Hippocampal formation (tissue), 2 donors: ENCODE results near the gene DUSP8.
"Not testable (repeated sequence)": the region's sequence is repeated elsewhere in the genome, so short reads cannot be mapped to it uniquely, and the experiment has no call there.

Source experiments
- DNase-seq, 2 donors: peaks; one replicate each; lab custom pipeline; 2025; lab: John Stamatoyannopoulos, UW

Gene DUSP8

GRCh38 chr11:1514336-1515061 lies 57.6 kb downstream of the DUSP8 start:
- DNase-seq: no peak

DNA sequence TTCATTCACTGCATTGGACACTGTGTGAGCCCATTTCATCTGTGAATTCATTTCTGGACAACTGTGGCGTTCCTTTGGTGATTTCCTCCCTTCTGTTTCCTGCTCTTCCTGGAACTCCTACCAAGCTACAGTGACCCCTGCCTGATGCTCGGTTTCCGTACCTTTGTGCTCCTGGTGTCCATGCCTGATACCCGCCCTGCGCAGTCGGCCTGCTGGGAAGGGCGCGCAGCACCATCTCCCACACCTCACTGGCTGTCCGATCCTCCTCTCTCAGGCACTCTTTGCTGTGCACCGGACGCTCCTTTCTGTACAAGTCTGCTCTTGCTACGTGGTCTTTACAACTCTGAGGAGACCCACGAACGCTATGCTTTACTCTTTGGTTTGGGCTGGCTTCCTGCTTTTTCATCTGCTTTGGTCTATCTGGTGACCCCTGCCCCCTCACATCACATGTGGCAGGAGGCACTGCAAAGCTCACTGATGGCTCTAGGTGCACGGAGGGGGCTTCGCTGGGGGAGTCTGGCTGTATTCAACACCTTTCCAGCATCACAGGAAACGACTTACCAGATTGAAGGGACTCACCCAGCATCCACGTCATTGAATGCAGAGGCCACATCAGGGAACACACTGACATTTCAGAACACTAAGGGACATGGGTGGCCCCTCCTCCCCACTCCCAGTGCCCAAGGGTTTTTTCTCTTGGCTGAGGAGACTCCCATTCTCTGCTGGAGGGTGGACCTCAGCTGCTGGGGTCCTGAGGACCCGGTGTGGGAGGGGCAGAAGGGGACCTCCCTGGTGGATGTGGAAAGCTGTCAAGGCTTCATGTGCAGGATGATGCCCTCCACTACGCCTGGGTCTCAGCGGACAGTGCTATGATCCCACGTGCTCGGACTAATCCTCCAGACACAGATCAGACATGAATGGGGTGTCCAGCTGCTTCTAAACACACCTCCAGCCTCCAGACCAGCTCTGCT lies 58.5 kb downstream of the DUSP8 start:
- no peak for DNase-seq

- DNase-seq: not testable (repeated sequence)
These were observed 59.4 kb downstream of the DUSP8 start for GRCh38 chr11:1512531-1513258.

DNA sequence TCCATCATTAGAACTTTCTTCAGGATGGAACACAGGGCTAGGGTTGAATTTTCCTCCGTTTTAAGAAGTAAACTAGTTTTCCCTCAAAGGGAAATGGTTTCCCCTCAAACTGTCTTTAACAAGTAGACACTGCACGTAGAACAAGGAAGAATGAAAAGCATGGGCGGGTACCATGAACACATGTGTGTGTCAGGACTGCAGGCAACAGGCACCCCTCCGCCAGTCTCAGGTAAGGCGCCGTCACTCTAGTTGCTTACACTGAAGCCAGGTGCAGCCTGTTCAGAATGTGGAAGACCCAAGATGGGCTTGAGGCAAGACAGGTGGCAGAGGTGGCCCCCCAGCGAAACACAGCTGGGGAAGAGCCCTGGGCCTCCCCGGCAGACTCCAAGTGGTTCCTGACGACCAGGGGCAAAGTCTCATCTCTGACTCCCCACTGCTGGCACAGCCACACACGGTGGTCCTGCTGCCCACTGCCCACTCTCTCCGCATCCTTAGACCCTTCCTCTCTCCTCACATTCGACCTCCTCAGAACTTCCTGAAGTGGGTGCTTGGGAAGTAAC lies 60.1 kb downstream of the DUSP8 start:
- no peak for DNase-seq

GRCh38 chr11:1510928-1511327 lies 61.1 kb downstream of the DUSP8 start:
- no peak for DNase-seq

GRCh38 chr11:1510351-1510750 lies 61.7 kb downstream of the DUSP8 start:
- not testable (repeated sequence) for DNase-seq

GRCh38 chr11:1509626-1510255 lies 62.3 kb downstream of the DUSP8 start:
- DNase-seq: no peak

- DNase-seq: no peak
These were observed 63.1 kb downstream of the DUSP8 start for GRCh38 chr11:1508986-1509385.

DNA sequence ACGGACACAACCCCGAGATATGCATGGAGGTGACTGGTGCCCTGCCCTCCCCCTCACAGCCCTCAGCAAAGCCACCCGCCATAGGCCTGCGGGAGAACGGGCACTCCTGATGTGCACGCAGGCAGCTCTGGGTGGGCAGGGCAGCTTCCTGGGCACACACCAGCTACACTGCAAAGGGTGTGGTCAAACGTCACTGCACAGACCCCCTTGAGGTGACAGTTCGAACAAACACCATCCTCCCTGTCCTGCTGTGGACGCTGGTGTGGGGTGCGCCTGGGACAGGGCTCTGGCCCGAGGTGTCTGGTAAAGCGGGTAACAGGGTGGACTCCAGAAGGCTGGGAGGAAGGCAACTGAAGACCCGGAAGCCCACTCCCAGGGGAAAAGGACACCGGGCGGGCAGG lies 63.6 kb downstream of the DUSP8 start:
- DNase-seq: no peak

- no peak for DNase-seq
These were observed 64.5 kb downstream of the DUSP8 start for GRCh38 chr11:1507381-1508140.

DNA sequence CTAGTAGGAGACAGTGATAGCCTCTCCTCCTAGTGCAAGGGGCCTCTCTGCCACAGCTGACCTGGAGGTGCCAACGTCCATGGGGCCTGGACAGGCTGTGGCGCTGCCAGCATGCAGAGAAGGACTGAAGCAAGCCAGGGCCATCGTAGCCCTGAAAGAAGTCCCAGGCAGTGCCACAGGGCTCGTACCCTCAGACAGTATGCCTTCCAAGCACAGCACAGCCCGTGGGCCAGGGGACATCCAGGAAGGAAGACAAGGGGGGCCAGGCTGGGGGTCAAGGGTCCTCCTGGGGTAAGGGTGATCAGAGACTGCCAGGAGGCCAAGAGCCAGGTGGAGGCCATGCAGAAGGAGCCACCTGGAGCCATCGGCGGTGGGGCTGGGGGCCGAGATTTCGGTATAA lies 65.1 kb downstream of the DUSP8 start:
- no peak for DNase-seq

DNA sequence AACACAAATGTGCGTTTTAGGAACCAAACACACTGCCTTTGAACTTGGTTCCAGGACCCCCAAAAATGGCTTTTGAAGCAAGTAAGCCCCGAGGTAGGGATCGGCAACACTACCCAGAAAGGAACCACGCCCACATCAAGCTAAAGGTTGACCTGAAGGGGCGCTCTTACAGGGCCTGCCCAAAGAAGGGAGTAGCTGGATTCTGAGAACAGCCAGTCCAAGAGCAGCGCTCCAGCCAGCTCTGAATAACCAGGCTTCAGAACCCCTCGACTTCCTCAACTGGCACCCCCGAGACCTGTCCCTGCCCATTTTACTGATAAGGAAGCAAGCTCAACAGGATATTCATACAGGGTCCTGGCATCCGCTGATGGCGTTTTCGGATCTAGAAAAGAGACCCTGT lies 66.6 kb downstream of the DUSP8 start:
- no peak for DNase-seq

- DNase-seq: no peak
These were observed 67.3 kb downstream of the DUSP8 start for GRCh38 chr11:1504581-1505290.

DNA sequence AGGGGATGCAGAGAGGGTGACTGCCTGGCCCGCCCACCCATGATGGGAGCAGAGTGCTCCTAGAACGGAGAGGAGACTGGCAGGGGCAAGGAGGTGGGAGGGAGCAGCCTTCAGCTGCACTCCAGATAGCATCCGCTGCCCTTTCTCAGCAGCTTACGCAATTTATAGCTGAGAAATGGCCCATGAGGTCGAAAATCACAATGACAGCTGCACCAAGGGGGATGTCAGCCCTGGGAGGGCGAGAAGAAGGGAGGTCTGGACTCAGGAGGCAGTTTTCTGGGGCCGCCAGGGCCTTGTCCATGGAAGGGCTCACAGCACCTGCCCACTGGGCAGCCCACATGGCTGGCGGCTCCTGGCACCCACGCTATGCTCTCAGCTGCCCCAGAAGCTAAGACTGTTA lies 67.9 kb downstream of the DUSP8 start:
- DNase-seq: no peak
